Measurements from ENCODE around the gene IQCE. TPM values are rescaled to one million over a fixed set of nuclear protein-coding genes. Genes with fewer than 3 reads are reported as not detected.

The IQCE gene, protein sequence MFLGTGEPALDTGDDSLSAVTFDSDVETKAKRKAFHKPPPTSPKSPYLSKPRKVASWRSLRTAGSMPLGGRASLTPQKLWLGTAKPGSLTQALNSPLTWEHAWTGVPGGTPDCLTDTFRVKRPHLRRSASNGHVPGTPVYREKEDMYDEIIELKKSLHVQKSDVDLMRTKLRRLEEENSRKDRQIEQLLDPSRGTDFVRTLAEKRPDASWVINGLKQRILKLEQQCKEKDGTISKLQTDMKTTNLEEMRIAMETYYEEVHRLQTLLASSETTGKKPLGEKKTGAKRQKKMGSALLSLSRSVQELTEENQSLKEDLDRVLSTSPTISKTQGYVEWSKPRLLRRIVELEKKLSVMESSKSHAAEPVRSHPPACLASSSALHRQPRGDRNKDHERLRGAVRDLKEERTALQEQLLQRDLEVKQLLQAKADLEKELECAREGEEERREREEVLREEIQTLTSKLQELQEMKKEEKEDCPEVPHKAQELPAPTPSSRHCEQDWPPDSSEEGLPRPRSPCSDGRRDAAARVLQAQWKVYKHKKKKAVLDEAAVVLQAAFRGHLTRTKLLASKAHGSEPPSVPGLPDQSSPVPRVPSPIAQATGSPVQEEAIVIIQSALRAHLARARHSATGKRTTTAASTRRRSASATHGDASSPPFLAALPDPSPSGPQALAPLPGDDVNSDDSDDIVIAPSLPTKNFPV
- total RNA-seq (9.3 TPM), polyA plus RNA-seq (8.9 TPM)

DNA sequence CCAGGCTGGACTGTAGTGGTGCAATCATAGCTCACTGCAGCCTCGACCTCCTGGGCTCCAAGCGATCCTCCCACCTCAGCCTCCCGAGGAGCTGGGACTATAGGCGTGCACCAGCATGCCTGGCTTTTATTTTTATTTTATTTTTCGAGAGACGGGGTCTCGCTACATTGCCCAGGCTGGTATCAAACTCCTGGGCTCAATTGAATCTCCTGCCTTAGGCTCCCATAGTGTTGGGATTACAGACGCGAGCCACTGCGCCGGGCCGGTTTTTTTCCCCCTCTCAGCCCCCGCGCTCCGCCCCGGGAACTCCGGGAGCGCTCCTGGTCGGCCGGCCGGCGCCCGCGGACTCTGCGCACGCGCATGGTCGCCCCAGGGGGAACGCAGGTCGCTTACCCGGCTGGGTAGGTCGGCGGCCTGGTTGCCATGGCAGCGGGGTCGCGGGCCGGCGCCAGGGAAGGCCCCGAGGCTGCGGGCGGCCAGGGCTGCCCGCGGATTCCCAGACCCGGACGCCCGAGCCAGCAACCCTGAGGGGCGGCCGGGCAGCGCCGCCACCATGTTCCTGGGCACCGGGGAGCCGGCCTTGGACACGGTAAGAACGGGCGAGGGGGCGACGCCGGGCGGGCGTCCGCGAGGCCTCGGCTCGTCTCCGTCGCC, at the start of gene IQCE:
Gene IQCE, plus strand, starts transcription at position 351 of the 654 bp plus-strand sequence. Its CDS starts 203 bp downstream, at position 554.
- Histone ChIP-seq H3K27ac (ENCODE audit: low read depth) (no peak within 1 kb of the TSS), H3K4me1 (ENCODE audit: insufficient read depth) (peaks cover 3% of the 10 kb centered on the region), H3K36me3 (ENCODE audit: insufficient read depth) (no peaks in the 10 kb centered on the region), H3K4me3 (ENCODE audit: low read depth, low read length) (peak within 1 kb of the TSS; percentile 95)
- WGBS: 2% methylated on average over 66 of the region's 66 CpGs
- DNase-seq (ENCODE audit: extremely low spot score): peak; percentile 53

DNA sequence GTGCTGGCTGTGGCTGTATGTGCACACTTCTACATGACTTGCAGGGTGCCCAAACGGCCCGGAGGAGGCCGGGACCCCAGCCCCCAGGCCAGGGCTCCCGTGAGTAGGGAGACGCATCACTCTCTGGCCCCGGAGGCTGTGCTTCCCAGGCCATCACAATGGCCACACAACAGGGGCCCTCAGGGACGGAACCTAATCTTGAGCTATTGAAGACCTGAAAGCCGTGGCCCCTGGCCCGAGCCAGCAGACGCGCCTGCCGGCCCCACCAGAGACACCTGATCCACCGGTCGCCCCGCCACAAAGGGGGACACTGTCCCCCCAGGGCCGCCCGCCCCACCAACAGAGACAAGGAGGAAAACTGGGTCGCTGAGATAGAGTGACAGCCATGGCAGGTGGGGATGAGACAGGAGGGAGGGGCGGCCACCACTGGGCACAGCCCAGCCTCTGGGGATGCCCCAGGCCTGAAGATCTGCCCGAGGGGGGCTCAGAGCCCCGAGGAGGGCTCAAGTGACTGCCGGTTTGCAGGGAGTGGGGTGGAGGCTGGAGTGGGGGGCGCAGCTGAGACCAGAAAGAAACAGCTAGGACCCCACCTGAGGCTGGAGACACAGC, 49.4 kb upstream of the IQCE start:
- Histone ChIP-seq H3K36me3 (ENCODE audit: insufficient read depth) (no peaks in the 10 kb centered on the region), H3K4me3 (ENCODE audit: low read depth, low read length) (no peak overlapping the region), H3K27ac (ENCODE audit: low read depth) (no peak overlapping the region), H3K4me1 (ENCODE audit: insufficient read depth) (no peaks in the 10 kb centered on the region)
- no peak for DNase-seq (ENCODE audit: extremely low spot score)
- 82% methylated on average over 23 of the region's 23 CpGs for WGBS

DNA sequence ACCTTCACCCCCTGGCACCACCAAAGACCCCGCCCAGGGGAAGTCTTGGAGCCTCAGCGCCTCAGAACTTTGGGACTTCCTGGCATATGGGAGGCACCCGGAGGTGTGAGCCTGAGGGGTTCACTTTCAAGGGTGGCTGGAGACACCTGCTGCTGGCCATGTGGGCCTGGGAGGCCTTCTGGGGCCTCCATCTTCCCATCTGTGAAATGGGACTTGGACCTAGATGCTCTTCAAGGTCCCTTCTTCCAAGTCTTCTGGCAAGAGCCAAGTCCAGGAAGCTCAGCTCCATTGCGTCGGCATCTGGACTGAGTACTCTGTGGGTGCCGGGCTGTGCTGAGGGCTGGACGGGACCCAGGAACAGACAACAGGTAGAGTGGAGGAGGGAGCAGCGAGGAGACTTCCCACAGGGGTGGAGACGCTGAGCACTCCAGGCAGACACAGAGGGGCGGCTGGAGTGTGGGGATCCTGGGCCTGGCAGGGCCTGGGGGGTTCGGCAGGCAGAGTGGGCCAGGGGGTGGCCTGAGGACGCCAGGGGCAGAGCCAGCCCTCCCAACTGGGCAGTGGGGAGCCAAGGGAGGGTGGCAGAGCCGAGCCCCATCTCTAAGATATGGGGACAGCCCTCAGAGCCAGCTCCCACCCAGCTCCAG, 48.5 kb upstream of the IQCE start:
- H3K4me1 ChIP-seq (ENCODE audit: insufficient read depth): no peaks in the 10 kb centered on the region
- no peak overlapping the region for H3K27ac ChIP-seq (ENCODE audit: low read depth)

DNA sequence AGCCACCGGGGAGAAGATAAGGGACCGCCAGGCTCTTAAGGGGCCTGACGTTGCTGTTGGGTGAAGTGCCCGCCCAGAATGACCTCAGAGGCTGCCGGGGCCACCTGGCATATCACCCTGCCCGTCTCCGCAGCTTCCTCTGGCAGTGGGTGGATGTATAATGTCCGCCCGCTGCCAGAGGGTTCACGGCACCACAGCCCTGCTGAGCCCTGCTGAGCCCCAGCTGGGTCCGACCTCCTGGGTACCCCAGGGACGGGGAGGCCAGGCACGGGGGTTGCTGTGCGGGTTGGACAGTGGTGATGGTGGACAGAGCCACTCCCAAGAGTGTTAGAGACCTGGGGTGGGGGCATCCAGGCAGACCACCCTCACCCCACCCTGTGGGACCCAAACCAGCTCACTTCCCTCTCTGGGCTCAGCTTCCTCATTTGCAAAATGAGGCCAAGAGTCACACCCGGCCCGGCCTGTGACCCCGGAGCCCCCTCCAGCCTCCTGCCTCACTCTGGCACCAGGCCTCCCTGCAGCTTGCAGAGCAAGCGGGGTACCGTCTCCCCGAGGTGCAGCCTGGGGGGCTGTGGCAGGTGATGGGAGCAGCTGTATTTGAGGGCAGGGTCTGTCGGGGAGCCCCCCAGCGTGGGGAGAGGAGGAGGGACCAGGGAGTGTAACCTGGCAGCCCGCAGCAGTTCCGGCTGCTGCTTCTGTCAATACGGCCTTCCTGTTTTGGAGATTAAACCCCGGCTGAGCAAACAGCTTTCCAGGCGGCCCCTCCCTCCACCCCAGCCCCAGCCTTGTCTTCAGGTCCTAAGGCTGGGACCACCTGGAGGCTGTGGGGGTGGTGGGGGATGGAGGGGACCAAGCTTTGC, 47.6 kb upstream of the IQCE start:
- no peaks in the 10 kb centered on the region for H3K4me1 ChIP-seq (ENCODE audit: insufficient read depth)
- no peak overlapping the region for H3K27ac ChIP-seq (ENCODE audit: low read depth)
- no peak overlapping the region for H3K4me3 ChIP-seq (ENCODE audit: low read depth, low read length)
- WGBS: 48% methylated on average over 27 of the region's 27 CpGs
- no peak for DNase-seq (ENCODE audit: extremely low spot score)
- H3K36me3 ChIP-seq (ENCODE audit: insufficient read depth): no peaks in the 10 kb centered on the region

More for the DNA sequence above, 48.5 kb upstream of the IQCE start:
- H3K36me3 ChIP-seq (ENCODE audit: insufficient read depth): no peaks in the 10 kb centered on the region
- WGBS: 87% methylated on average over 13 of the region's 13 CpGs
- DNase-seq (ENCODE audit: extremely low spot score): no peak
- H3K4me3 ChIP-seq (ENCODE audit: low read depth, low read length): no peak overlapping the region

DNA sequence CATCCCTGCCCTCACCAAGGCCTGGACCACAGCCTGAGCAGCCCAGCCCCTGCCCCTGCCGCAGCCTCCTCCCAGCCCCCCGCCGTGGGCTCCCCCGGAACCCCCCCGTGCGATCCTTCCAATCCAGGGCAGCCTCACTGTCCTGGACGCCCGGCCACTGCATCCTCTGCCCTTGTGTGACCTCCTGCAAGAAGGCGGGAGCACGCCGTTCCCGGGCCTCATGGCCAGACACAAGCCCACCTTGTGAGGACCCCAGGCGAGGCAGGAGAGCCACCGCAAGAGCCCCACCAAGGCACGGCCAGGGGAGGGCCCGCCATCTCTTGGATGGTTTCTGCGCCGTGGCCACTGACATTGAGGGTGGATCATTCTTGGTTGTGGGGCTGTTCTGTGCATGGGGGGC, 47.0 kb upstream of the IQCE start:
- DNase-seq (ENCODE audit: extremely low spot score): no peak
- Histone ChIP-seq H3K36me3 (ENCODE audit: insufficient read depth) (no peaks in the 10 kb centered on the region), H3K4me3 (ENCODE audit: low read depth, low read length) (no peak overlapping the region), H3K4me1 (ENCODE audit: insufficient read depth) (no peaks in the 10 kb centered on the region), H3K27ac (ENCODE audit: low read depth) (no peak overlapping the region)
- 50% methylated on average over 18 of the region's 18 CpGs for WGBS

DNA sequence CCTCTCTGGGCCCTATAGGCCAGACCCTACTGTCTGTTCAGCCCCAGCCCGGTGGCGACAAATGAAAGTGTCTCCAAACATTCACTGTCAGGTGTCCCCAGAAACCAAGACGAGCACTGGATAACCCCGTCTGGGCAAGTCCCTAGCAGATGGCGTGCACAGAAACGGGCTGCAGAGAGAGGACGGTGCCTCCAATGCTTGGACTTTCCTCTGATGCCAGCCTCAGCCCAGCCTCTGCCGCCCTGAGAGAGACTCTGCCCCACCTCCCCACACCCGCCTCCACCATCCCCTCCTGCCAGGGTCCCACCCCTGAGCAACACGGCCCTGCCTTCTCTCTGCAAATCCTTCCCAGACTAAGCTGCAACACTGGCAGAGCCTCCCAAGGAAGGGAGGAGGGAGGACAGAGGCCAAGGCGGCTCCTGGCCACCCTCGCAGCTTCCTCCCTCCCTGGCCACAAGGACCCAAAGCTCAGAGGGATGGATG, 46.6 kb upstream of the IQCE start:
- no peak overlapping the region for H3K4me3 ChIP-seq (ENCODE audit: low read depth, low read length)
- WGBS: 45% methylated on average over 12 of the region's 12 CpGs
- no peak overlapping the region for H3K27ac ChIP-seq (ENCODE audit: low read depth)
- H3K36me3 ChIP-seq (ENCODE audit: insufficient read depth): no peaks in the 10 kb centered on the region
- no peaks in the 10 kb centered on the region for H3K4me1 ChIP-seq (ENCODE audit: insufficient read depth)
- no peak for DNase-seq (ENCODE audit: extremely low spot score)

DNA sequence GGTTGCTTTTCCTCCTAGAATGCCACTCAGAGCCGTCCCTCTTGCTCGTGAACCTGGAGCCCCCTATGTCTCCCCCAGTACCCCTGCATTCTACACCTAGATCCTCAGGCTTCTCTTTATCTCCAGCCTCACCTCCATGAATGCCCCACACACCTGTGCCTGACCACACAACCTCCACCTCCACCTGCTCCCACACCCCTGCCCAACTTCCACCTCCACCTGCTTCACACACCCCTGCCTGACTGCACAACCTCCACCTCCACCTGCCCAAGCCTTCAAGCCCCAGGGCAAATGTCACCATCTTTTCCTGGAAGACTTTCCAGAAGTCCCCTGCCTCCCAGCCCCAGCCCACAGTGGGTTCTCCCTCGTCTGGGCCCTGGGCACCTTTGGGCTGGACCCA, 46.1 kb upstream of the IQCE start:
- H3K27ac ChIP-seq (ENCODE audit: low read depth): no peak overlapping the region
- H3K36me3 ChIP-seq (ENCODE audit: insufficient read depth): no peaks in the 10 kb centered on the region
- DNase-seq (ENCODE audit: extremely low spot score): no peak
- H3K4me3 ChIP-seq (ENCODE audit: low read depth, low read length): no peak overlapping the region
- H3K4me1 ChIP-seq (ENCODE audit: insufficient read depth): no peaks in the 10 kb centered on the region
- WGBS: 84% methylated on average over 3 of the region's 3 CpGs

DNA sequence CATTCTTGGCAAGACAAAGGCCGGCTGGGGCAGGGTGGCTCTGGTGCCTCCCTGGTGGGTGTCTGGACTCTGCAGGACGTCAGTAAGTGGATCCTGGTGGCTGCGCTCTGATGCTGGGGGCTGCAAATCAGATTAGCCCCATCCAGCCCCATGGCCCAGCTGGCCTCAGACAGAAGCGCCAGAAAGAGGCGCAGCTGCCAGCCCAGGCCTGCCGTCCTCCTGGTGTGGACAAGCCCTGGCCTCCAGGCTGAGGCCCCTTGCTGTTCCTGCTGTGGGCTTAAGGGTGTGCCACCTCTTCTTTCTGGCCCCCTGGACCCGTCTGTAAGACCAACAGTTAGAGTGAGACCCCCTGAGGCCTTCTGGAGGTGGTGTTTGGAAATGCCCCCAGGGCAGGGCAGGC, 45.1 kb upstream of the IQCE start:
- WGBS: 90% methylated on average over 7 of the region's 7 CpGs
- H3K4me3 ChIP-seq (ENCODE audit: low read depth, low read length): no peak overlapping the region
- no peaks in the 10 kb centered on the region for H3K36me3 ChIP-seq (ENCODE audit: insufficient read depth)
- no peak for DNase-seq (ENCODE audit: extremely low spot score)
- H3K4me1 ChIP-seq (ENCODE audit: insufficient read depth): no peaks in the 10 kb centered on the region
- no peak overlapping the region for H3K27ac ChIP-seq (ENCODE audit: low read depth)

DNA sequence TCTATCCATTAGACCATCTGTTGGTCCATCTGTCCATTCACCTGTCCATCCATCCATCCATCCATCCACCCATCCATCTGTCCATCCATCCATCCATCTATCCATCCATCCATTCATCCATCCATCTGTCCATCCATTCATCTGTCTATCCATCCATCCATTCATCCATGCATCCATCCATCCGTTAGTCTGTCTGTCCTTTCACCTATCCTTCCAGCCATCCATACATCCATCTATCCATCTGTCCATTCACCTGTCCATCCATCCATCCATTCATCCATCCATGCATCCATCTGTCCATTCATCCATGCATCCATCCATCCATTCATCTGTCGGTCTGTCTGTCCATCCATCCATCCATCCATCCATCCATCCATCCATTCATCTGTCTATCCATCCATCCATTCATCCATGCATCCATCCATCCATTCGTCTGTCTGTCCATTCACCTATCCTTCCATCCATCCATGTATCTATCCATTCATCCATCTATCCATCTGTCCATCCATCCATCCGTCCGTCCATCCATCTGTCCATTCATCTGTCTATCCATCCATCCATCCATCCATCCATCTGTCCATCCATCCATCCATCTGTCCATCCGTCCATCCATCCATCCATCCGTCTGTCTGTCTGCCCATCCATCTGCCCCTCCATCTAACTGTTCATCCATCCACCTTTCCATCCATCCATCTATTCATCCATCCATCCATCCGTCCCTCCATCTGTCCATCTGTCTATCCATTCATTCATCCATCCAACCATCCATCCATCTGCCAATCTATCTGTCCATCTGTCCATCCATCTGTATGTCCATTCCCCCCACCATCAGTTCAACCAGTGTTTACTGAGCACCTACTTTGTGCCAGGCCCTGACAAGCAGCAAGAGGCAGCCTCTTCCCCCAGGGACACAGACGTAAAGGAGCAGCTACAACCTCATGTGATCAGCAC, 44.0 kb upstream of the IQCE start:
- DNase-seq (ENCODE audit: extremely low spot score): no peak
- Histone ChIP-seq H3K36me3 (ENCODE audit: insufficient read depth) (no peaks in the 10 kb centered on the region), H3K4me1 (ENCODE audit: insufficient read depth) (no peaks in the 10 kb centered on the region), H3K27ac (ENCODE audit: low read depth) (no peak overlapping the region), H3K4me3 (ENCODE audit: low read depth, low read length) (no peak overlapping the region)
- 96% methylated on average over 9 of the region's 9 CpGs for WGBS

DNA sequence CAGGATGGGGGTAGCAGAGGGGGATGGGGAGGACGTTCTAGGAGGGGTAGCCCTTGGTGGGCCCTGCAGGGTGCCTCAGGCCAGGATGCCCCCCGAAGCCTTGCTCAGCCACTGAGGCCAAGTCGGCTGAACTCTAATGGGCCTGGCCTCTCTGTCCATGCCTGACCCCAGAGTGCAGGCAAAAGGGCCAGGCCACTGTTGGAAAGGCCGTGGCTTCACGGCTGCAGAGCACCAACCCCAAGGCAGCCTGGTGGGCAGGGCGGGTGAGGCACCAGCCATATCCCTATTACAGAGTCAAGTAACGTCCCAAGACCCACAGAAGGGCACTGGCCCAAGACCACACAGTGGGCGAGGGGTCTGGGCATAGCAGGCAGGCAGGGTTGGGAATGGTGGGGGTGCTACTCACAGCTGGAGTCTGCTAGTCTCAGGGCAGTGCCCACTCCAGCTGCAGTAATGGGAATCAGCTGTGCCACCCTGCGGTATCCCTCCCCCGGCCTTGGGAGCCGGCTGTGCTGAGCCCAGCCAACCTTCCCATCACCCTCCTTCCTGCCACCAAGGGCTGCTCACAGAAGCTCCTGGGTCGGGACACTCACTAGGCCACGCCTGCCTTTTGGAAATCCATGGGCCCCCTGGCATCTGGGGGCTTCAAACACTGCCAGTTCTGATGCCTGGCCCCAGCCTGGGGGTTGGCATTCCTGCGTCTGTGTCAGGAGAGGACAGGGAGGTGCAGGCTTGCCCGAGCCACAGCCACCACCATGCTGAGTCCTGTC, 43.2 kb upstream of the IQCE start:
- Histone ChIP-seq H3K4me1 (ENCODE audit: insufficient read depth) (no peaks in the 10 kb centered on the region), H3K4me3 (ENCODE audit: low read depth, low read length) (no peak overlapping the region), H3K36me3 (ENCODE audit: insufficient read depth) (no peaks in the 10 kb centered on the region), H3K27ac (ENCODE audit: low read depth) (no peak overlapping the region)
- DNase-seq (ENCODE audit: extremely low spot score): no peak
- WGBS: 94% methylated on average over 15 of the region's 15 CpGs

DNA sequence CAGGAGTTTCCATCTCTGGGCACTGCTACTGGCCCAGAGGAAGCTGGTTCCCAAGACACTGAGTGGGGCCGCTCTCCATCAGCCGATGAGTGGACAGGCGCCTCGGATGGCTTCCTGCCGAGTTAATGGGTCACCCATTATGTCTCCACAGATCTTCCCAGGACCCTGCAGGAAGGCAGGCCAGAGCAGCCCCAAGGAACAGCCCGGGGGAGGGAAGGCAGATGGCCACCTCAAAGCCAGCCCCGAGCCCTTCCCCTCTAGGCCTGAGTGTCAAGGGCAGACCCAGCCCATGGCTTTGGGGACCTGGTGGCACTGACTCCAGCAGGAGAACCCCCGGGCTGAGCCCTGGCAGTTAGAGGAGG, 42.6 kb upstream of the IQCE start:
- no peak for DNase-seq (ENCODE audit: extremely low spot score)
- WGBS: 78% methylated on average over 8 of the region's 8 CpGs
- H3K36me3 ChIP-seq (ENCODE audit: insufficient read depth): no peaks in the 10 kb centered on the region
- H3K27ac ChIP-seq (ENCODE audit: low read depth): no peak overlapping the region
- no peaks in the 10 kb centered on the region for H3K4me1 ChIP-seq (ENCODE audit: insufficient read depth)
- no peak overlapping the region for H3K4me3 ChIP-seq (ENCODE audit: low read depth, low read length)
